Activated T-helper 2 cell treated with anti-CD3 and anti-CD28 coated beads, Interferon-gamma antibody, Interleukin-2, Interleukin-4, amounts not matched to agents 10 μg/mL and 5 μg/mL and 100 μg/mL, durations not matched to agents 14 hours and 24 hours and 36 hours (primary cell): ENCODE measurements around the gene MAIP1. TPM values are rescaled to one million over a fixed set of nuclear protein-coding genes. Genes with fewer than 3 reads are reported as not detected.

Experiments
- DNase-seq: peaks from one replicate; pipeline ENCODE4 v3.0.0; 2021; ENCODE audit warnings: low spot score
- H3K27ac Mint-ChIP-seq: one replicate; pipeline ENCODE4 v1.8.0; 2021; ENCODE audit warnings: mixed read lengths
- H3K27me3 Mint-ChIP-seq: one replicate; pipeline ENCODE4 v1.8.0; 2021; ENCODE audit warnings: low read depth, mixed read lengths
- H3K36me3 Mint-ChIP-seq: one replicate; pipeline ENCODE4 v1.8.0; 2021; ENCODE audit warnings: low read depth, mixed read lengths
- H3K4me1 Mint-ChIP-seq: one replicate; pipeline ENCODE4 v1.8.0; 2021; ENCODE audit warnings: low read depth, mixed read lengths
- H3K4me3 Mint-ChIP-seq: one replicate; pipeline ENCODE4 v1.8.0; 2021; ENCODE audit warnings: low read depth, mild to moderate bottlenecking, moderate library complexity, mixed read lengths
- H3K9me3 Mint-ChIP-seq: one replicate; pipeline ENCODE4 v1.8.0; 2021; ENCODE audit warnings: mixed read lengths
- intact Hi-C: fragments of 100-400 bp; cut with micrococcal nuclease; formaldehyde crosslinking; loops from one replicate; pipeline ENCODE4 v1.15.1; 2023
- total RNA-seq: library from RNA; stranded (reverse); gene quantifications from 2 replicates; pipeline ENCODE4 v1.2.3, GENCODE V29; 2022

The MAIP1 gene
- total RNA-seq, 1 donor from 2014 or later = 26.0 TPM

- no peaks in the 10 kb centered on the region for H3K27me3 Mint-ChIP-seq
- H3K4me1 Mint-ChIP-seq = peaks cover 38% of the 10 kb centered on the region
- no peaks in the 10 kb centered on the region for H3K9me3 Mint-ChIP-seq
- DNase-seq = no peak
- peak overlapping the region; percentile 42 for H3K4me3 Mint-ChIP-seq
- no peak overlapping the region for H3K27ac Mint-ChIP-seq
- peaks cover 55% of the 10 kb centered on the region for H3K36me3 Mint-ChIP-seq
- intact Hi-C loops = loop anchor here (5.0 kb wide), 1 partner anchor 854 kb away; the partner anchor contains the start of gene BZW1
Observed at GRCh38 chr2:199958014-199958413, 2.6 kb downstream of the MAIP1 start.

GRCh38 chr2:199962203-199962602, 6.8 kb downstream of the MAIP1 start:
- no peaks in the 10 kb centered on the region for H3K9me3 Mint-ChIP-seq
- no peak overlapping the region for H3K4me3 Mint-ChIP-seq
- H3K27ac Mint-ChIP-seq = peak overlapping the region; percentile 31
- peaks cover 26% of the 10 kb centered on the region for H3K4me1 Mint-ChIP-seq
- no peak for DNase-seq
- H3K27me3 Mint-ChIP-seq = no peaks in the 10 kb centered on the region
- H3K36me3 Mint-ChIP-seq = peaks cover 75% of the 10 kb centered on the region
- intact Hi-C loops = no loop called here

GRCh38 chr2:199966405-199966804, 11.0 kb downstream of the MAIP1 start:
- Mint-ChIP-seq H3K9me3 (no peaks in the 10 kb centered on the region), H3K4me1 (peaks cover 11% of the 10 kb centered on the region), H3K27ac (no peak overlapping the region), H3K36me3 (peaks cover 59% of the 10 kb centered on the region), H3K27me3 (no peaks in the 10 kb centered on the region), H3K4me3 (no peak overlapping the region)
- no peak for DNase-seq
- intact Hi-C loops = no loop called here

- peaks cover 54% of the 10 kb centered on the region for H3K36me3 Mint-ChIP-seq
- peaks cover 6% of the 10 kb centered on the region for H3K4me1 Mint-ChIP-seq
- H3K27ac Mint-ChIP-seq = no peak overlapping the region
- H3K27me3 Mint-ChIP-seq = no peaks in the 10 kb centered on the region
- no peak for DNase-seq
- intact Hi-C loops = no loop called here
- H3K9me3 Mint-ChIP-seq = no peaks in the 10 kb centered on the region
- no peak overlapping the region for H3K4me3 Mint-ChIP-seq
Observed at GRCh38 chr2:199966976-199967375, 11.6 kb downstream of the MAIP1 start.

GRCh38 chr2:199968126-199968525, 12.7 kb downstream of the MAIP1 start:
- H3K36me3 Mint-ChIP-seq = peaks cover 47% of the 10 kb centered on the region
- H3K4me3 Mint-ChIP-seq = no peak overlapping the region
- no peaks in the 10 kb centered on the region for H3K9me3 Mint-ChIP-seq
- no peaks in the 10 kb centered on the region for H3K4me1 Mint-ChIP-seq
- no peak overlapping the region for H3K27ac Mint-ChIP-seq
- H3K27me3 Mint-ChIP-seq = no peaks in the 10 kb centered on the region
- intact Hi-C loops = no loop called here
- no peak for DNase-seq

- Mint-ChIP-seq H3K4me1 (no peaks in the 10 kb centered on the region), H3K27me3 (no peaks in the 10 kb centered on the region), H3K36me3 (peaks cover 27% of the 10 kb centered on the region), H3K4me3 (no peak overlapping the region), H3K9me3 (no peaks in the 10 kb centered on the region), H3K27ac (no peak overlapping the region)
- DNase-seq = no peak
- intact Hi-C loops = no loop called here
Observed at GRCh38 chr2:199972088-199972626, 16.8 kb downstream of the MAIP1 start.

GRCh38 chr2:199973703-199974102, 18.3 kb downstream of the MAIP1 start:
- Mint-ChIP-seq H3K9me3 (no peaks in the 10 kb centered on the region), H3K4me1 (peaks cover 12% of the 10 kb centered on the region), H3K27me3 (no peaks in the 10 kb centered on the region), H3K4me3 (no peak overlapping the region), H3K36me3 (peaks cover 12% of the 10 kb centered on the region), H3K27ac (no peak overlapping the region)
- no peak for DNase-seq
- intact Hi-C loops = no loop called here

GRCh38 chr2:199975273-199975895, 20.0 kb downstream of the MAIP1 start:
- no peak overlapping the region for H3K27ac Mint-ChIP-seq
- no peak overlapping the region for H3K4me3 Mint-ChIP-seq
- peaks cover 9% of the 10 kb centered on the region for H3K36me3 Mint-ChIP-seq

GRCh38 chr2:199977984-199978415, 22.6 kb downstream of the MAIP1 start:
- peak; percentile 24 for DNase-seq
- H3K9me3 Mint-ChIP-seq = no peaks in the 10 kb centered on the region
- H3K4me3 Mint-ChIP-seq = no peak overlapping the region
- H3K4me1 Mint-ChIP-seq = peaks cover 20% of the 10 kb centered on the region
- intact Hi-C loops = loop anchor here (1.0 to 5.0 kb wide), 9 partner anchors 66 to 884 kb away; partner anchors contain the start of genes C2orf69 and CLK1
- H3K27me3 Mint-ChIP-seq = no peaks in the 10 kb centered on the region
- peak overlapping the region; percentile 47 for H3K27ac Mint-ChIP-seq
- peaks cover 9% of the 10 kb centered on the region for H3K36me3 Mint-ChIP-seq

More at GRCh38 chr2:199975273-199975895, 20.0 kb downstream of the MAIP1 start:
- intact Hi-C loops = loop anchor here (5.0 kb wide), 3 partner anchors 63 to 887 kb away; partner anchors contain the start of genes C2orf69 and CLK1
- Mint-ChIP-seq H3K27me3 (no peaks in the 10 kb centered on the region), H3K4me1 (peaks cover 20% of the 10 kb centered on the region), H3K9me3 (no peaks in the 10 kb centered on the region)
- DNase-seq = no peak

- Mint-ChIP-seq H3K4me1 (peaks cover 20% of the 10 kb centered on the region), H3K36me3 (peaks cover 6% of the 10 kb centered on the region), H3K27me3 (no peaks in the 10 kb centered on the region), H3K4me3 (no peak overlapping the region), H3K27ac (no peak overlapping the region), H3K9me3 (no peaks in the 10 kb centered on the region)
- DNase-seq = no peak
- intact Hi-C loops = loop anchor here (2.0 to 5.0 kb wide), 6 partner anchors 67 to 883 kb away; partner anchors contain the start of genes C2orf69 and CLK1
Observed at GRCh38 chr2:199979398-199979797, 24.0 kb downstream of the MAIP1 start.

- Mint-ChIP-seq H3K4me3 (no peak overlapping the region), H3K27me3 (no peaks in the 10 kb centered on the region), H3K36me3 (peaks cover 4% of the 10 kb centered on the region), H3K9me3 (no peaks in the 10 kb centered on the region), H3K27ac (no peak overlapping the region), H3K4me1 (peaks cover 20% of the 10 kb centered on the region)
- DNase-seq = peak; percentile 62
- intact Hi-C loops = loop anchor here (2.0 to 5.0 kb wide), 7 partner anchors 68 to 882 kb away; partner anchors contain the start of genes C2orf69 and CLK1
Observed at GRCh38 chr2:199979832-199980628, 24.6 kb downstream of the MAIP1 start.

- intact Hi-C loops = no loop called here
- no peaks in the 10 kb centered on the region for H3K36me3 Mint-ChIP-seq
- H3K4me1 Mint-ChIP-seq = peaks cover 24% of the 10 kb centered on the region
- H3K9me3 Mint-ChIP-seq = peaks cover 10% of the 10 kb centered on the region
- H3K4me3 Mint-ChIP-seq = no peak overlapping the region
- no peaks in the 10 kb centered on the region for H3K27me3 Mint-ChIP-seq
- no peak for DNase-seq
- H3K27ac Mint-ChIP-seq = no peak overlapping the region
Observed at GRCh38 chr2:199982126-199982843, 26.9 kb downstream of the MAIP1 start.
